ENCODE measurements around the gene TRAPPC3L.

TRAPPC3L gene

DNA sequence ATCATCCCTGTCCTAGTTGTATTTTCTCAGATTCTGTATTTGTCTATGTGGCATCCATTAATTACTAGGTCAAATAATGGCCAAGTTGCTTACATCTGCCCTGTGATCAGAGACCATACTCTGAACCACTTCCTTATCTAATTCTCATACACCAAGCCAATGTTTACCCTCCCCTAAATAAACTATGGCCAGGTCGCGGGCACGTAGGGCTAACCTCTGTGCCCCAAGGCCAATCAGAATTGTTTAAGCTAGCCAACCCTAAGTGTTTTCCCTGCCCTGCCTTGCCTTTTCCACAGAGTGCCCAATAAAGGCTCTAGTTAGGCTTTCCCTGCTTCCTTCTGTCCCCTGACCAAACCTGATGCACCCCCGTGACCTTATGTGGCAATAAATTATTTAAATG lies 5.3 kb upstream of the TRAPPC3L start:
- in situ Hi-C loops (cut with MboI; ENCODE audit: low sequenced_read_pairs, unreplicated experiment) = no loop called here
- DNase-seq (ENCODE audit: low spot score) = no peak
- TF ChIP-seq CTCF (IDR thresholded peaks at IDR 0.05; ENCODE audit: borderline replicate concordance, control extremely low read depth, extremely low read depth, insufficient read depth, missing control alignments) = no peak

- in situ Hi-C loops (cut with MboI; ENCODE audit: low sequenced_read_pairs, unreplicated experiment) = loop anchor here (10.0 kb wide), 1 partner anchor 283 kb away; no protein-coding TSS in a partner anchor
- TF ChIP-seq CTCF (IDR thresholded peaks at IDR 0.05; ENCODE audit: borderline replicate concordance, control extremely low read depth, extremely low read depth, insufficient read depth, missing control alignments) = no peak
- no peak for DNase-seq (ENCODE audit: low spot score)
Measured at GRCh38 chr6:116547358-116547757, 1.9 kb upstream of the TRAPPC3L start.

- no peak for TF ChIP-seq CTCF (IDR thresholded peaks at IDR 0.05; ENCODE audit: borderline replicate concordance, control extremely low read depth, extremely low read depth, insufficient read depth, missing control alignments)
- no peak for DNase-seq (ENCODE audit: low spot score)
- in situ Hi-C loops (cut with MboI; ENCODE audit: low sequenced_read_pairs, unreplicated experiment) = loop anchor here (10.0 kb wide), 1 partner anchor 278 kb away; no protein-coding TSS in a partner anchor
Measured at GRCh38 chr6:116543149-116543548, 2.3 kb downstream of the TRAPPC3L start.

DNA sequence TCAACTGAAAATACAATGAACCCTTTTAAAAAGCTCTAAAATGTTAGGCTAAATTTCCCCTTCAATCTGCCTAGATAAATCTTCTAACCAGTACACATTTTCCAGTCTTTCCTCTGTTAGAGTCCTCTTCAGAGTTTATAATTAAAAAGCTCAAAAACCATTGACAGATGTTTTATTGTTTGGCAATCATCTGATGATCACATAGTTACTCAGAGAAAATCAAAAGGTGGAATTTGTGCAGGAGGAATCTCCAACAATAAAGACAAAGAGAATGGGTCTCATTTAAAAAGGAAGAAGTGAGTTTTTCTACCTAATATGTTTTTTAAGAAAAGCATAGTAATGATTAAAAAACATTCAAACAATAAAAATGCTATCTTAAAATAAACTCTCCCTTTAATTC lies 3.1 kb downstream of the TRAPPC3L start:
- TF ChIP-seq CTCF (IDR thresholded peaks at IDR 0.05; ENCODE audit: borderline replicate concordance, control extremely low read depth, extremely low read depth, insufficient read depth, missing control alignments) = no peak
- no peak for DNase-seq (ENCODE audit: low spot score)
- in situ Hi-C loops (cut with MboI; ENCODE audit: low sequenced_read_pairs, unreplicated experiment) = loop anchor here (10.0 kb wide), 1 partner anchor 278 kb away; no protein-coding TSS in a partner anchor

DNA sequence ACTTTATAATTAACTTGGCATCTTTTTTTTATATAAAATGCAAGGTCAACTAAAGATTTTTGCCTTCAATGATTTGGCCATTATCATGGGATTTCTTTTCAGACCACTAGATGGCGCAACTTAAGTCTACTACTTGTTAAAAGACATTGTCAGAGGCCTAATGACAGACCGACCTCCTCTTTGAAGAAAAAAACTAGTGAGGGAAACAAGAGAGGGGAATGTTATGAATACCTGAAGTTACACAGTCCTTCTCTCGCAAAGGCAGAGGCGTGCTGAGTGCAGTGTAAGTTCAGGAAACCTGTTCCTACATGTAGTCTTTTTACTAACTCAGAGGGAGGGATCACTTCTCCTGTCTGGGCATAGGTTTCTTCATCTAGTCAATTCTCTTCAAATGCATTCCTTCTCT lies 9.3 kb downstream of the TRAPPC3L start:
- TF ChIP-seq CTCF (IDR thresholded peaks at IDR 0.05; ENCODE audit: borderline replicate concordance, control extremely low read depth, extremely low read depth, insufficient read depth, missing control alignments) = peak; percentile 58
- peak; percentile 35 for DNase-seq (ENCODE audit: low spot score)
- in situ Hi-C loops (cut with MboI; ENCODE audit: low sequenced_read_pairs, unreplicated experiment) = no loop called here

DNA sequence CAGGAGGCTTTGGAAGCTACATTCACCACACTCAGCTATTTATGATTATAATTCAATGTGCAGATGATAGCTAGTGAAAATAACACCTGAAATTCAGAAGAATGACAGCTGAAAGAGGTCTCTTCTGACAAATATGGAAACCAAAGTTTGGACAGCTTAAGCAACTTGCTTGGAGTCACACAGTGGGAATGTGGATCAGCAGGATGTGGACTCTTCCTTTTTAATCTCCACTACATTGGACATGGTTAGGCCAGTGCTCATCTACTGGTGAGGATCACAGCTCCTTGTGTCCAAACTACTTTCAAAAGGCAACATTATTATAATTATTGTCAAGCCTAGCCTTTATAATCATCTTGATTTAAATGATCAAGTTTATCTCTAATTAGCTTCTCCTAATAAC lies 10.4 kb downstream of the TRAPPC3L start:
- no peak for DNase-seq (ENCODE audit: low spot score)
- TF ChIP-seq CTCF (IDR thresholded peaks at IDR 0.05; ENCODE audit: borderline replicate concordance, control extremely low read depth, extremely low read depth, insufficient read depth, missing control alignments) = no peak
- in situ Hi-C loops (cut with MboI; ENCODE audit: low sequenced_read_pairs, unreplicated experiment) = no loop called here
